Kidney (tissue), 14 donors: ENCODE results near the gene STN1. TPM values are rescaled to one million over a fixed set of nuclear protein-coding genes. Genes with fewer than 3 reads are reported as not detected.
A peak's percentile ranks its signal among the peaks of the same experiment; 100 is the strongest.

Experiments
- DNase-seq, 5 donors: peaks; one replicate each; pipeline ENCODE4 v3.0.0-alpha.2; 2013 to 2020
- FAIRE-seq: peaks from 2 replicates; lab custom pipeline; 2012; peaks lifted over from hg19 to GRCh38; lab: Jason Lieb, UNC
- H3K27ac ChIP-seq, 2 donors: one replicate each; pipeline ENCODE4 v1.7.0; 2013; ENCODE audit warnings: low read depth in 2 of 2, low read length in 2 of 2, inconsistent platforms in 1 of 2
- H3K27me3 ChIP-seq: one replicate; pipeline ENCODE4 v1.7.1; 2013; ENCODE audit warnings: low read length, inconsistent platforms; ENCODE audit not compliant: control insufficient read depth, insufficient read depth
- H3K36me3 ChIP-seq, 3 donors: one replicate each; pipeline versions ENCODE4 v1.7.0 to v1.7.1; 2013; ENCODE audit warnings: low read length in 3 of 3, control low read depth in 1 of 3, inconsistent platforms in 1 of 3; ENCODE audit not compliant: insufficient read depth in 3 of 3, control insufficient read depth in 2 of 3
- H3K4me1 ChIP-seq, 3 donors: one replicate each; pipeline versions ENCODE4 v1.7.0 to v1.7.1; 2013; ENCODE audit warnings: low read length in 3 of 3, inconsistent platforms in 1 of 3, low read depth in 1 of 3; ENCODE audit not compliant: control insufficient read depth in 2 of 3, insufficient read depth in 2 of 3
- H3K4me3 ChIP-seq, 3 donors: one replicate each; pipeline versions ENCODE4 v1.7.0 to v1.8.1; 2013; ENCODE audit warnings: low read length in 3 of 3, control low read depth in 1 of 3, inconsistent platforms in 1 of 3
- H3K9ac ChIP-seq, 3 donors: one replicate each; pipeline versions ENCODE4 v1.7.0 to v1.7.1; 2013; ENCODE audit warnings: low read length in 3 of 3, control low read depth in 1 of 3, inconsistent platforms in 1 of 3
- H3K9me3 ChIP-seq, 3 donors: one replicate each; pipeline versions ENCODE4 v1.7.0 to v1.7.1; 2013; ENCODE audit warnings: low read length in 3 of 3, control low read depth in 1 of 3, inconsistent platforms in 1 of 3; ENCODE audit not compliant: control insufficient read depth in 2 of 3, insufficient read depth in 1 of 3
- intact Hi-C: fragments of 100-400 bp; cut with DNase I; formaldehyde crosslinking; loops from one replicate; pipeline ENCODE4 v1.11.1; 2022
- polyA plus RNA-seq: library from polyadenylated mRNA; stranded (reverse); fragments of 350-450 nt; fragmentation: Illumina TruSeq; extraction: RNeasy Lipid Tissue Mini Kit (QIAGEN cat#74804); gene quantifications from one replicate; pipeline ENCODE4 v1.2.3, GENCODE V29; 2014; ENCODE audit warnings: low read depth, low replicate concordance; ENCODE audit not compliant: insufficient read depth
- total RNA-seq: library from RNA; stranded (reverse); fragmentation: NEBNext Ultra II Directional; extraction: Animal tissue kit (Norgen Biotek cat#: 25700); gene quantifications from one replicate; pipeline ENCODE4 v1.2.1, GENCODE V29; 2021
- TF ChIP-seq, protein P1 (sequence below): IDR thresholded peaks from 3 replicates; pipeline ENCODE4 v1.5.1; 2012; ENCODE audit warnings: mild to moderate bottlenecking, moderate library complexity, borderline replicate concordance; ENCODE audit not compliant: insufficient read depth; ENCODE audit errors: extremely low read depth
- donor health status: control.
- donor health status: control.
- donor health status: control.
- donor health status: control.
- donor health status: control.
- donor health status: DM: yes; HTN: yes; CAD: no.
- donor health status: Normal renal cell carcinoma (clear cell type).

STN1 gene
- total and polyA plus RNA-seq, 2 donors from 2014 or later, result 29.4 to 30.1 TPM

GRCh38 chr10:103932271-103932670 is 14.3 kb upstream of the STN1 start:
- Histone ChIP-seq H3K36me3 (no peaks in the 10 kb centered on the region), H3K4me1 (peaks cover 0 to 2% (median 0%) of the 10 kb centered on the region in 3 donors), H3K9ac (no peak overlapping the region), H3K4me3 (no peak overlapping the region), H3K27me3 (no peaks in the 10 kb centered on the region), H3K9me3 (no peaks in the 10 kb centered on the region), H3K27ac (no peak overlapping the region)
- TF ChIP-seq, protein P1, sequence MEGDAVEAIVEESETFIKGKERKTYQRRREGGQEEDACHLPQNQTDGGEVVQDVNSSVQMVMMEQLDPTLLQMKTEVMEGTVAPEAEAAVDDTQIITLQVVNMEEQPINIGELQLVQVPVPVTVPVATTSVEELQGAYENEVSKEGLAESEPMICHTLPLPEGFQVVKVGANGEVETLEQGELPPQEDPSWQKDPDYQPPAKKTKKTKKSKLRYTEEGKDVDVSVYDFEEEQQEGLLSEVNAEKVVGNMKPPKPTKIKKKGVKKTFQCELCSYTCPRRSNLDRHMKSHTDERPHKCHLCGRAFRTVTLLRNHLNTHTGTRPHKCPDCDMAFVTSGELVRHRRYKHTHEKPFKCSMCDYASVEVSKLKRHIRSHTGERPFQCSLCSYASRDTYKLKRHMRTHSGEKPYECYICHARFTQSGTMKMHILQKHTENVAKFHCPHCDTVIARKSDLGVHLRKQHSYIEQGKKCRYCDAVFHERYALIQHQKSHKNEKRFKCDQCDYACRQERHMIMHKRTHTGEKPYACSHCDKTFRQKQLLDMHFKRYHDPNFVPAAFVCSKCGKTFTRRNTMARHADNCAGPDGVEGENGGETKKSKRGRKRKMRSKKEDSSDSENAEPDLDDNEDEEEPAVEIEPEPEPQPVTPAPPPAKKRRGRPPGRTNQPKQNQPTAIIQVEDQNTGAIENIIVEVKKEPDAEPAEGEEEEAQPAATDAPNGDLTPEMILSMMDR, result no peak
- FAIRE-seq, result no peak
- peak in 3 of 5 donors; percentile 59 to 74 (median 71) for DNase-seq
- intact Hi-C loops, result no loop called here

GRCh38 chr10:103931603-103932002 is 13.6 kb upstream of the STN1 start:
- H3K27me3 ChIP-seq, result no peaks in the 10 kb centered on the region
- no peaks in the 10 kb centered on the region for H3K9me3 ChIP-seq
- TF ChIP-seq, protein P1, result no peak
- no peak for DNase-seq
- no peak overlapping the region for H3K27ac ChIP-seq
- no peaks in the 10 kb centered on the region for H3K36me3 ChIP-seq
- peaks cover 0 to 2% (median 0%) of the 10 kb centered on the region in 3 donors for H3K4me1 ChIP-seq
- H3K9ac ChIP-seq, result no peak overlapping the region
- no peak for FAIRE-seq
- intact Hi-C loops, result no loop called here
- H3K4me3 ChIP-seq, result no peak overlapping the region

DNA sequence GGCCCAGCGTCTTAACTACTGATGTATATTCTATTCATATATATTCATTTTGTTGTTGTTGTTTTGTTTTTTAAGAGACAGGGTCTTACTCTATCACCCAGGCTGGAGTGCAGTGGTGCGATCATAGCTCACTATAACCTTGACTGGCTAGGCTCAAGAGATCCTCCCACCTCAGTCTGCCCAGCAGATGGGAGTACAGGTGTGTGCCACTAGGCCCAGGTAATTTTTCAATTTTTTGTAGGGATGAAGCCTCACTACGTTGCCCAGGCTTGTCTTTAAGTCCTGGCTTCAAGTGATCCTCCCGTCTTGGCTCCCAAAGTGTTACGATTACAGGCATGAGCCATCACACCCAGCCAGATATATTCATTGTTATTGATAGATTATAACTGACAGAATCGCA is 12.9 kb upstream of the STN1 start:
- FAIRE-seq, result no peak
- H3K27me3 ChIP-seq, result no peaks in the 10 kb centered on the region

More for the DNA sequence above, 12.9 kb upstream of the STN1 start:
- Histone ChIP-seq H3K9me3 (no peaks in the 10 kb centered on the region), H3K4me1 (peaks cover 0 to 2% (median 0%) of the 10 kb centered on the region in 3 donors), H3K27ac (no peak overlapping the region), H3K4me3 (no peak overlapping the region), H3K36me3 (no peaks in the 10 kb centered on the region), H3K9ac (no peak overlapping the region)
- intact Hi-C loops, result no loop called here
- no peak for DNase-seq
- TF ChIP-seq, protein P1, result no peak
